Suprapubic skin (tissue), 4 donors: Measurements from ENCODE around the gene SLC2A9. TPM values are rescaled to one million over a fixed set of nuclear protein-coding genes. Genes with fewer than 3 reads are reported as not detected.

Experiments used
- DNase-seq, 2 donors: peaks; one replicate each; pipeline ENCODE4 v3.0.0-alpha.2; 2019; ENCODE audit warnings: low spot score in 2 of 2
- H3K27ac ChIP-seq: fragments of 200-600 bp; sonication (generic); one replicate; pipeline ENCODE4 v1.5.1; 2019
- H3K27me3 ChIP-seq: fragments of 200-600 bp; sonication (generic); one replicate; pipeline ENCODE4 v1.5.1; 2019
- H3K36me3 ChIP-seq: fragments of 200-600 bp; sonication (generic); one replicate; pipeline ENCODE4 v1.5.1; 2019
- H3K4me1 ChIP-seq: fragments of 200-600 bp; sonication (generic); one replicate; pipeline ENCODE4 v1.5.1; 2019
- H3K4me3 ChIP-seq: fragments of 200-600 bp; sonication (generic); one replicate; pipeline ENCODE4 v1.5.1; 2019; ENCODE audit warnings: mild to moderate bottlenecking
- H3K9me3 ChIP-seq: fragments of 200-600 bp; sonication (generic); one replicate; pipeline ENCODE4 v1.5.1; 2019
- EP300 ChIP-seq: sonication (generic); formaldehyde crosslinking; IDR thresholded peaks from one replicate; pipeline ENCODE4 v1.6.1; 2017; ENCODE audit warnings: antibody characterized with exemption
- POLR2A ChIP-seq, 2 donors: fragments of 450-650 bp; IDR thresholded peaks; one replicate each; pipeline ENCODE4 v1.6.1; 2017; ENCODE audit warnings: antibody characterized with exemption in 2 of 2, mild to moderate bottlenecking in 2 of 2, moderate library complexity in 2 of 2
- POLR2AphosphoS5 ChIP-seq, 3 donors: sonication (generic); formaldehyde crosslinking; IDR thresholded peaks; one replicate each; pipeline ENCODE4 v1.6.1; 2017; ENCODE audit warnings: antibody characterized with exemption in 3 of 3
- WGBS: methylation state at CpG from one replicate; pipeline ENCODE4 v1.1.5; 2018; 5-methylcytosine and 5-hydroxymethylcytosine counted together
- total RNA-seq, 4 donors: library from RNA; depleted of rRNA; stranded (reverse); fragments of >200 nt; gene quantifications; one replicate each; pipeline ENCODE4 v1.1.0, GENCODE V29; 2016
- TF ChIP-seq, protein P1 (sequence below), 2 donors: fragments of 200-600 bp in 1 of 2; fragments of 450-650 bp in 1 of 2; sonication (generic) in 1 of 2; IDR thresholded peaks; one replicate each; pipeline ENCODE4 v1.5.1; 2016 to 2019; ENCODE audit warnings: antibody characterized with exemption in 2 of 2, mild to moderate bottlenecking in 1 of 2, moderate library complexity in 1 of 2

SLC2A9 gene
- total RNA-seq, 4 donors from 2014 or later: 3.5 to 9.2 (median 8.1) TPM

DNA sequence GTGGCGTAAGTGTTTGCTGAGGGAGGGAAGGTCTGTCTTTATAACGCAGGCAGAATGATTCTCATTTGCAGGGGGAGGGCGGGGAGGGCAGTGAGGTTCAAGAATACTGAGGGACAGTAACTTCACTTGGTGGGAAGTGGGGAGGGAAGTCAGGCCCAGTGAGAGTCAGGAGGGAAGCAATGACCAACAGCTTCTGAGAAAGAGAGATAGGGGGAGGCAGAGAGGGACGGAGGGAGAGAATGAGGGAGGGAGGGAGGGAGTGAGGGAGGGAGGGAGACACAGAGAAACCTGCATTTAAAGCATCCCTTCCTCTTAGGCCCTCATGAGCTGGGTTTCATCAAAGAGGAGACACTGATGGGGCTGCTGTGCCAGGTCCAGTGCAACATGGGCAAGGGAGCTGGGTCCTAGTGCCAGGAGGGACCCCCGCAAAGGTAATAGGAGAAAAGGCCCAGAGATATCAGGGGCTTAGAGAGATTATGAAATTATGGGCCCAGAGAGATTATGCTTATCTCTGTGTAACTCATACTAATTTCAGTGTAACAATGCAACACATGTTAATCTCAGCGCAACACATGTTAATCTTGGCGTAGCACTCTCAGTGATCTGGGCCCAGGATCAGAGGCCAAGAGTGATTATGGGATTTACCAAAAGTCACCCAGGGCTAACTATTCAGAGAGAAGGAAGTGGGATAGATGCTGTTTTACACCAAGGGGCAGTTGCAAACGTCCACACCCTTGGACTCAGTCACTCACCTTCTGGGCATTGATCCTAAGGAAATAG lies 127.8 kb downstream of the SLC2A9 start:
- 80% methylated on average over 8 of the region's 8 CpGs for WGBS
- no peak for TF ChIP-seq POLR2A (IDR thresholded peaks at IDR 0.05)
- TF ChIP-seq, protein P1, sequence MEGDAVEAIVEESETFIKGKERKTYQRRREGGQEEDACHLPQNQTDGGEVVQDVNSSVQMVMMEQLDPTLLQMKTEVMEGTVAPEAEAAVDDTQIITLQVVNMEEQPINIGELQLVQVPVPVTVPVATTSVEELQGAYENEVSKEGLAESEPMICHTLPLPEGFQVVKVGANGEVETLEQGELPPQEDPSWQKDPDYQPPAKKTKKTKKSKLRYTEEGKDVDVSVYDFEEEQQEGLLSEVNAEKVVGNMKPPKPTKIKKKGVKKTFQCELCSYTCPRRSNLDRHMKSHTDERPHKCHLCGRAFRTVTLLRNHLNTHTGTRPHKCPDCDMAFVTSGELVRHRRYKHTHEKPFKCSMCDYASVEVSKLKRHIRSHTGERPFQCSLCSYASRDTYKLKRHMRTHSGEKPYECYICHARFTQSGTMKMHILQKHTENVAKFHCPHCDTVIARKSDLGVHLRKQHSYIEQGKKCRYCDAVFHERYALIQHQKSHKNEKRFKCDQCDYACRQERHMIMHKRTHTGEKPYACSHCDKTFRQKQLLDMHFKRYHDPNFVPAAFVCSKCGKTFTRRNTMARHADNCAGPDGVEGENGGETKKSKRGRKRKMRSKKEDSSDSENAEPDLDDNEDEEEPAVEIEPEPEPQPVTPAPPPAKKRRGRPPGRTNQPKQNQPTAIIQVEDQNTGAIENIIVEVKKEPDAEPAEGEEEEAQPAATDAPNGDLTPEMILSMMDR (IDR thresholded peaks at IDR 0.05): no peak
- no peak for TF ChIP-seq POLR2AphosphoS5 (IDR thresholded peaks at IDR 0.05)
- TF ChIP-seq EP300: no peak
- Histone ChIP-seq H3K27me3 (no peaks in the 10 kb centered on the region), H3K4me1 (no peaks in the 10 kb centered on the region), H3K9me3 (no peaks in the 10 kb centered on the region), H3K27ac (no peak overlapping the region), H3K4me3 (no peak overlapping the region), H3K36me3 (no peaks in the 10 kb centered on the region)
- no peak for DNase-seq

DNA sequence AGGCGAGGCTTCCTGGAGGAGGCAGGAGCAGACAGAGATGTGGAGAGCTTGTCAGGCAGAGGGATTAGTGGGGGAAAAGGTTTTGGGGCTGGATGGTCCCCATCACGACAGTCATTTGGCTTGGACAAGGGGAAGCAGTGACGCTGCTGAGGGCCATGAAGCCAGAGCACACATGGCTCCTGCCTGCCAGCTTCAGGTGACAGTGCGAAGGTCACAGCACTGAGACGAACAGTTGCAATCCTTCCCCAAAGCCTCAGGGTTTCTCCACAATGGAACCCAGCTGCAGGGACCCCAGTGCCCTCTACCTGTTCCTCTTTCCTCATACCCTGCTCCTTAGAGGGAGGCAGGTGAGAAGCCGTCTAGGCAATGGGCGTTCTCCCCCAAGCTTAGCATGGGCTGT lies 129.6 kb downstream of the SLC2A9 start:
- no peaks in the 10 kb centered on the region for H3K9me3 ChIP-seq
- TF ChIP-seq, protein P1 (IDR thresholded peaks at IDR 0.05): no peak
- TF ChIP-seq POLR2A (IDR thresholded peaks at IDR 0.05) (no peak), EP300 (no peak)
- no peak overlapping the region for H3K4me3 ChIP-seq
- 91% methylated on average over 7 of the region's 7 CpGs for WGBS
- no peak overlapping the region for H3K27ac ChIP-seq
- H3K27me3 ChIP-seq: no peaks in the 10 kb centered on the region
- DNase-seq: no peak
- H3K4me1 ChIP-seq: no peaks in the 10 kb centered on the region
- no peaks in the 10 kb centered on the region for H3K36me3 ChIP-seq

DNA sequence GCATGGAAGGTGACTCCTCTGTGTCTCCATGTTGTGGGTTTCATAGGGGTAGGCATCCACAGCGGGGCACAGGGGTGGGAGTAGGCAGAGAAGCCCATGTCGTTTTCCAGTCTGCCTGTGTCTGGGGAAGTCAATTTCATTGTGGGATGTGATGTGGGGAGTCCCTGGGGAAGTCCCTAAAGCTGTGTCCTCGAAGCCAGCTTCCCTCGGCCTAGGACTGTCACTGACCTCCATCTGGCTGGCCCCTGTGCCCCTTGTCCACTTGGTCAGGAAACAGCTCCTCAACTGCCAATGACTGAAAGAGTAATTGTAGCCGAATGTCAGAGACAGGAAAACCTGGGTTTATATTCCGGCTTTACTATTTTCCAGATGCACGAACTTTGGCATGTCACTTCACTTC lies 130.2 kb downstream of the SLC2A9 start:
- no peak for DNase-seq
- Histone ChIP-seq H3K4me1 (no peaks in the 10 kb centered on the region), H3K27me3 (no peaks in the 10 kb centered on the region), H3K36me3 (no peaks in the 10 kb centered on the region), H3K4me3 (no peak overlapping the region), H3K27ac (no peak overlapping the region), H3K9me3 (no peaks in the 10 kb centered on the region)
- TF ChIP-seq POLR2A (IDR thresholded peaks at IDR 0.05) (no peak), EP300 (no peak), POLR2AphosphoS5 (IDR thresholded peaks at IDR 0.05) (no peak)
- TF ChIP-seq, protein P1 (IDR thresholded peaks at IDR 0.05): no peak
- WGBS: 71% methylated on average over 7 of the region's 7 CpGs

DNA sequence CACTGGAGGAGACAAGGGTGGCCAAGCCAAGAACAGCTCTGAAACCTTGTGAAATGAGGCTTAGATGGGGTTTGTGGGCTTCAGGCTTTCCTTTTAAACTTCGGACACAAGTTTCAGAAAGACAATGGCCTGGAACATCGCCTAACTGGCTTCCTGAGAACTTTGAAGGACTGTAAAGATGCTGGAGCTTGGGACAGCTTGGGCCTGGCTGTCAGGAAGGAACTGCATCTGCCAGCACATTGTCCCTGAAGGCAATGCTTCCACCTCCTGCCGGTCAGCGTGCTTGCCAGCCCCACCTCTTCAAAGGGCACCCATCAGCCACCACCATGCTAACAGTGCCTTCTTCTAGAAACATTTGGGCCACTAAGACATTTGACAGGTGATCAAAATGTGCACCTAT lies 132.0 kb downstream of the SLC2A9 start:
- no peak overlapping the region for H3K4me3 ChIP-seq
- no peak for TF ChIP-seq POLR2AphosphoS5 (IDR thresholded peaks at IDR 0.05)
- no peak for TF ChIP-seq POLR2A (IDR thresholded peaks at IDR 0.05)
- WGBS: 71% methylated on average over 4 of the region's 4 CpGs
- H3K27me3 ChIP-seq: no peaks in the 10 kb centered on the region
- DNase-seq: no peak
- no peaks in the 10 kb centered on the region for H3K36me3 ChIP-seq
- H3K9me3 ChIP-seq: no peaks in the 10 kb centered on the region
- H3K27ac ChIP-seq: no peak overlapping the region
- no peaks in the 10 kb centered on the region for H3K4me1 ChIP-seq

DNA sequence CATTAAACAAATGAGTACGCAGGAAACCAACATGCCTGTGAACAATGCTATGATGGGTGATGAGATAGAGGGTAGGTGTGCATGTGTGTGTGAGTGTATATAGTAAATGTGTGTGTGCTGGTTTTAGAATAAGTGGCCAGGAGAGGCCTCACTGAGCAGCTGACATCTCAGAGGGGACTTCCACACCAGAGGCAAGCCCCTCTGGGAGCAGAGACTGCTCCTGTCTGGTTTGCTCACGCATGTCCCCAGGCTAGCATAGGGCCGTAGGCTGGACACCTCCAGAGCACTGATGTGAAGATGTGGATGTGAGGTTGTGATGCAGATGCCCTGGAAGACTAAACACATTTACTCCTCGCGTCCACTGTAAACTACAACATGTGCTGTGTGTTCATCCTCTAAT lies 135.3 kb downstream of the SLC2A9 start:
- Histone ChIP-seq H3K4me3 (no peak overlapping the region), H3K27ac (no peak overlapping the region), H3K4me1 (peaks cover 3% of the 10 kb centered on the region), H3K27me3 (no peaks in the 10 kb centered on the region), H3K36me3 (no peaks in the 10 kb centered on the region), H3K9me3 (no peaks in the 10 kb centered on the region)
- no peak for DNase-seq
- TF ChIP-seq, protein P1 (IDR thresholded peaks at IDR 0.05): no peak
- TF ChIP-seq EP300: no peak
- TF ChIP-seq POLR2A (IDR thresholded peaks at IDR 0.05): no peak
- WGBS: 91% methylated on average over 5 of the region's 5 CpGs
